Esophagus squamous epithelium (tissue), 4 donors: ENCODE measurements around the gene KLHL33.

Experiments used
- CTCF ChIP-seq, 6 experiments: fragments of 450-650 bp in 4 of 6; fragments of 200-600 bp in 2 of 6; sonication (generic) in 2 of 6; IDR thresholded peaks; one replicate each; pipeline ENCODE4 v1.5.1; 2016 to 2019; ENCODE audit warnings: antibody characterized with exemption in 6 of 6, mild to moderate bottlenecking in 4 of 6, moderate library complexity in 4 of 6
- POLR2A ChIP-seq, 4 donors: fragments of 450-650 bp; IDR thresholded peaks; one replicate each; pipeline ENCODE4 v1.6.1; 2017; ENCODE audit warnings: antibody characterized with exemption in 4 of 4, mild to moderate bottlenecking in 4 of 4, moderate library complexity in 3 of 4

GRCh38 chr14:20468764-20469241 lies 32.8 kb upstream of the KLHL33 start:
- TF ChIP-seq CTCF (IDR thresholded peaks at IDR 0.05) = no peak
- TF ChIP-seq POLR2A (IDR thresholded peaks at IDR 0.05) = no peak
